Activated naive CD8-positive, alpha-beta T cell treated with anti-CD3 and anti-CD28 coated beads, Interleukin-2, amount 50 U/mL, for 16 hours (primary cell): ENCODE measurements around the gene TREM1.

ENCODE experiments used
- DNase-seq: peaks from one replicate; pipeline ENCODE4 v3.0.0-alpha.2; 2020; ENCODE audit warnings: low read depth, low spot score

The TREM1 gene

DNA sequence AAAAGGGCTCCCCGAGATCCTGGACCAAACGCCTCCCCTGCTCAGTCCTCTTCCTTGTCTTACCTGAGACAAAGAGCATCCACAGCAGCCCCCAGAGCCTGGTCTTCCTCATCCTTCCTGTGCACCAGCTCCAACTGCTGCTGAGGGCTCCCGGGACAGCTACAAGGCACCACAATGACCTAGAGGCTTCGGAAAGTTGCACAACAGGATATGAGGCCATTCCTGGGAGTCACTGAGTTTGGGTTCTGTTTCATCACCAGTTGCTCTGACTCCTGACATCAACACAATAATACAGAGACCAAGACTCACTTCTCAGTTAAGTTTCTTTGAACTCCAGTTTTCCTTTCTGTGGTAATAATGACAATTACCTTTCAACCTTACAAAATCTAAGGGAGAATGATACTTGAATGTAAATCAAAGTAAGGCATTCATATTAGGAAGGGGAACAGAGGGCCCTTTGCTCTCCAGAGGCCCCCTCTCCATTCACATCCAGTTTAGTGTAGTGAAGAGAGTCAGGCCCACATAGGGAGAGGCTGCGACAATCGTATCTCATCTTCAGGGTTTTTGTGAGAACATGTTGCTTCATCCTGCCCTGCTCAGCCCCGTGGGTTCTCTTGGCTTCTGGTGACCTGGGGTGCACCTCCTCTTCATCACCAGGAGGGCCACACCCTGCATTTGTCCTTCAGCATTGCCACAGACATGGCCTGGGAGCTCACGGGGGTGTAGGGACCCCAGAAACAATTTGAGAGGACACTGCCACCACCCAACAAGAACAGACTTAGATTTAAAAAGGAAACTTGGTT is at the start of gene TREM1:
Gene TREM1 (minus strand): TSS at position 139 of the 803 bp plus-strand sequence. CDS start 27 bp downstream, at position 112.
- DNase-seq, result no peak

DNA sequence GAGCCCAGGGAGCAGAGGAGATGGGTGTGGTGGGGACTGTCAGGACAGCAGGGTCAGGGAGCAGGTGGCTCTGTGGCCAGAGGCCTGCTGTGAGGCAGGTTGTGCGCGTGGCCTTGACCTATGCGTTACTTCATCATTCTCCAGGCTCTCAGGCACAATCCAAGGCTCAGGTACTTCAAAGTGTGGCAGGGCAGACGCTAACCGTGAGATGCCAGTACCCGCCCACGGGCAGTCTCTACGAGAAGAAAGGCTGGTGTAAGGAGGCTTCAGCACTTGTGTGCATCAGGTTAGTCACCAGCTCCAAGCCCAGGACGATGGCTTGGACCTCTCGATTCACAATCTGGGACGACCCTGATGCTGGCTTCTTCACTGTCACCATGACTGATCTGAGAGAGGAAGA is 49.5 kb upstream of the TREM1 start:
- DNase-seq, result no peak

DNA sequence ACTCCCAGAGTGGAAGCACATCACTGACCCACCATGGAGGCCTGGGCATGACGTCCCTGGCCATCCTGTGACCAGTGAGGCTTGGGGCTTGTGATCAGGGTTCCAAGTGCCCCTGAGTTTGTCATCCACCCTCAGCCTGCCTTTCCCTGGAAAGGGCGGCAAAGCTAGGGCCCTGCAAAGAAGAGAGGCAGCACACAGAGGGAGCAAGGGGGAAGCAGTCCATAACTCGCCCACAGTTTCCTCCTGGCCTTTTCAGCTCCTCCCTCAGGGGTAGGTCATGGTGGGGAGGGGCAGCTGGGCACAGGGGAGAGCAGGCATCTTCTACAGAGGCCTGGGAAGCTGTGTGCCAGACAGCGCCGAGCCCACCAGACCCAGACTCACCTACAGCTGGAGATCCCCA is 48.8 kb upstream of the TREM1 start, which contains the start of gene NCR2:
Gene NCR2 (plus strand): TSS at position 313 of the 400 bp plus-strand sequence. CDS start 269 bp downstream, outside the sequence.
- no peak for DNase-seq

DNA sequence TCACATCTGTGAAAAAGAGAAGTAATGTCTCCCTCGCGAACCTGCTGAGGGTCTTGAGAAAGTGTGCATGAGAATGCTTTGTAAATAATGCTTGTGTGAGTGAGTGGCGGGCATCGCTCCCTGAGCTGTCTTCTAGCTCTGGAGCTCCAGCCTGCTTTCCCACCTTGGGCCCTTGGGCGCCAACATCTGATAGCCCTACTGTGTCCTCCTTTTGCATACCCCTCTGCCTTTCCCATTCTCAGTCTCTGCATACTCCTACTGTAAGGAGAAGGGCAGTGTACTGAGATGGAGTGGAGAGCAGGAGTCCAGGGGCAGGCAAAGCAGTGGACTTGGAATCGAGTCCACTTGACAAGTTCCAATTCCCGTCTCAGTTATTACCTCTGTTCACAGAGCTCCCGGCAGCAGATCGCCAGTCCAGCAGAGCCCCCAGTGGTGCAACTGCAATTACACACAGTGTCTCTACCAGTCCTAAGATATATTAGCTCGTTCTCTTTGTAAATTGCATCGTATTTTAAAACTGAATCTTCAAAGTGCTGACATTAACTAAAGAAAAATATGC is 48.1 kb upstream of the TREM1 start:
- no peak for DNase-seq

DNA sequence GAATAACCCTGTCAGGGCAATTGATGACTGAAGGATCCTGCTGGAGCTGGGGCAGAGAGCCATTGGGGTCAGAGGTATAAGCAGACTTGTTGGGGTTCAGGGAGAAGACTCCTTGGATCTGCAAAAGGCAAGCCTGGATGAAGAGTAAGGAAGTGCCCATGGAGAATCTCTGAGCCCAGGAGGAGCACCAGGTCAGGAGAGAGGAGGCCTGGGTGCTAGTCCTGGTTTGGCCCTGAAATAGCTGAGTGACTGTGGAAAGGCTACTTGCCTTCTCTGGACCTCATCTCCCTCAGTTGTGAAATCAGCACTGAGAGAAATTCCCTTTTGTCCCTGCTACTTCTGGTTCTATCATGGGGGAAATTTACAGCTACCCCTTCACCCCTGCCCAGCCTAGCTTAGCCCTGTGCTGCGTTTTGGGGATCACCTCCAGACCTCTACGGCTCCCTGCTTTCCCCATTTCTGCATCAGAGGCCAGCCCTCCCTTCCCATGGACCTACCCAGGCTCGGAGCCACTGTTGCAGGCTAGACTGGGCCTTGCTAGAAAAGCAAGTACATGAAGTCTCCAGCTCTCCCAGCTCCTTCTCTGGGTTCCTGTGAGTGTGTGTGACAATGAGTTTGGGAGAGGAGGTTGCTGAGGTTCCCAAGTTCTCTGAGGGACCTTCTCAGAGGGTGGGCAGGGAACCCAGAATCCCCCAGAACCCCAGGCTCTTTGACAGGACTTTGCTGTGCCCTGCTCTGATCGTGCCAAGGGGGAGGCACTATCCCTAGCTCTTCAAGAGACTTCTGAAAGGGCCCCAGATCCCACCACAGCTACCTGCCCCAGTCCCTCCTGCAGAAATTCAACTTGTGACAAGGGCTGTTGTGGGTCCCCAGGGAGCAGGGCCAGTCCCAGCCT is 46.6 kb upstream of the TREM1 start:
- no peak for DNase-seq

DNA sequence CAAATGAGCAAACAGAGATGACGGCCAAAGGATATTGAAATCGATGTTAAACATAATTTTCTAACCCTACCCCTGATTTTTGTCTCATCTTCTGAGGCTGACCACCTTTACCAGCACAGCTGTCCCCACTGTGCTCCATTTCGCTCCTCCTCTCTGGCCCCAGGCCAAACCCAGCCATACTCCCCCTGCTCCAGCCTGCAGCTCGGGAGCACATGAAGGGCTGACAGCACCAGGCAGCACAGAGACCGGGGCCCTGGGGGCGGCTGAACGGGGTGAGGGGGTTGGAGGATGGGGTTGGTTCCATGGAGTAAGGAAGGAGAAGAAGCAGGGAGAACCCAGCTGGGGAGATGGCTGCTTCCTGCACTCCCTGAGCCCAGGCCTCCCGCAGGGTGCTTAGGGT is 45.8 kb upstream of the TREM1 start:
- no peak for DNase-seq

DNA sequence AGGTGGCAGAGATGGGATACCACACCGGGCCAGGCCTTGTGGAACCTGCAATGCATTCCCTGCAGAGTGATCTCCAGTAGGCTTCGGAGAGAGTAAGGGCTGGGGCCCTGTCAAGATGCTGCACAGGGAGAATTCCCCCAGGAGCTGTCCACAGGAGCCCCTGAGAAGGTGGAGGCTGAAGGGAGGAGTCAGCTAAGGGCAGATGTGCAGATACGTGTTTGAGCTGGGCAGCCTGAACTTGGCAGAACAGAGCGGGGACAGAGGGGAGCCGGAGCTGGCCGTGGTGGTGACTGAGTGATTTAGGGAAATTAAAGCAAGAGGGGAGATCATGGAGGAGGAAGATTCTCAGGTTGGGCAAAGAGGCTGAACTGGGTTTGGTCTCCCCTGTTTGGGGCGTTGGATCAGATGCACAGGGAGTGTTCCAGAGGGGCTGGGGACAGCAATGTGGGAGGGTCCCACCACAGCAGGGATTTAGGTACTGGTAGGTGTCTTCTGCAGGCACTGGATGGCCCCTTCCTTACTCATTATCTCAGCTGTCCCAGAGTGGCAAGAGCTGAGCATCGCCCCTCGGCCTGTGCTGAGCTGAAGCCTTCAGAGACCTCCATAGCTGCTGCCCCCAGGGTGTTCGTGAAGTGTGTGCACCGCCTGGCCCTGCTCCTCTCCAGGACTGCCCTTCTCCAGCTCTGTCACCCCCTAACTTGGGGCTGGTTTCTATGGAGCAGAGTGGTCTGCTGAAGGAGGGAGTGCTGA is 45.1 kb upstream of the TREM1 start:
- no peak for DNase-seq

DNA sequence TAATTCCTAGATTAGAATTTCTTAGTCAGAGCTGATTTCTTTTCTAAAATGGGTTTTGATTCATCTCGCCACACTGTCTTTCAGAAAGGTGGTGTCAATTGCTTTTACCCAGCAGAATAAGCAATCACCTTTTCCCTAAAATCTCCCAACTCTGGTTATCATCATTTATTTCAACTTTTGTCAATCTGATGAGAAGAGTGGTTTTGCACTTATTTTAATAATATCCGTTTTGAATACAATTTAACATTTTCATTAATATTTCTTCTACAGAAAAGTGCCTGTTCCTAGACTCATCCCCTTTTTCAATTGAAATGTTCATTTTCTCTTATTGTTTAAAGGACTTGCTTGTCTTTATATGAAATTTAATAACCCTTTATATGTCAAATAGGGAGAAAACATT is 40.7 kb upstream of the TREM1 start:
- DNase-seq, result no peak

DNA sequence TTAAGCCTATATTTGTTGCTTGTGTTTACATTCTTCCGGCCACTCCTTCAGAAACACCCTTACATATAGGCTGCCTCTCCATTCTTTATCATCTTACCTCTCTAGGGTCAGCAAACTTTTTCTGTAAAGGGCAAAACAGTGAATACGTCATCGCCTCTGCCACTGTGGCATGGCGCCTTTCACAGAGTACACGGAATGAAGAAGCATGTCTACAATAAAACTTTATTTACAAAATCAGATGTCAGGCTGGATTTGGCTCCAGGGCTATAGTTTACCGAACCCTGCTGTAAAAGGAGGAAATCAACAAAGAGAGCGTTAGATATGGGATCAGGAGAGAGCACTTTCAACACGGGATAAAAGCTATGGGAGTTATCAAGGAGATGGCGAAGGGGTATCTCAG is 39.6 kb upstream of the TREM1 start:
- no peak for DNase-seq

DNA sequence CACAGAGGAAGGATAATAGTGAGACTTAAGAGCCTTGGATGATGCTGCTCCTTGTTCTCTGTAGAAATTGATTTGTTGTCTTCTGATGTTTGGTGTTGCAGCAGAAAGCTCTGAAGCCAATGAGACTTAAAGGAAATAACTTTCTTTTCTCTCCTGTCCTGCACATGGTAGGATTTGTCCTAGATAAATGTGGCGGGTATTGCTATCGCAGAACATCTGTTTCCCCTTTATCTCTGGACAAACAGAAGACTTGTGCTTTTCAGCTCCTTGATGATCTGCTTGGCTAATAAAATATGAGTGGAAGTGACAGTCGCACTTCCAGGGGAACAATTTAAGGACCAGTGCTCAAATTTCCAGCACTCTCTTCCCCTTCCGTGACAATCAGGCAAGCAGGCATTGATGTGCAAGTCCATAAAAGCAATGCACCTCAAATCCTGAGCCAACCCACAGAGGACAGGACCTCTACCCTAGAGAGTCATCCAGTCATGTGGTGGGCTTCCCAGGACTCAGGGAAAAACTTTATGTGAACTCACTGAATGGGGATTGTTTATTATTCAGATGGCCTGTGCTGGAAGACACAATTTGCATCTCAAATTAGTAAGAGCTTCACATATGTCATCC is 39.1 kb upstream of the TREM1 start:
- DNase-seq, result no peak

DNA sequence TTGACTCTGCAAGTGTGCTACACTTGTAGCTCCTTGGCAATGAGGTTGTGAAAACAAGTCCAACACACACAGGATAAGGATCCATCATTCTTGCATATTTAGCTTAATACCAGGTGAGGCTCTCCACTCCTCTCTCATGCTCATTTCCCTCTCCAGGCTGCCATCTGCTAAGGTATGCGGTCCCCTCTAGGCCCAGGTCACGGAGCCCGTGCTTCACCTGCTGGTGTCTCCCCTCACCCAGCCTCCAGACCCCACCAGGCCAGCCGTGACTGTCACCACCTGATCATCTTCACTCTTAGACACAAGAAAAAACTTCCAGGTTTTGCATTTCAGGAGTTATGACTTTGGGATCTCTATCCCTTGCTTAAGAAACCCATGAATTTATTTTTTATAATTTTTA is 34.7 kb upstream of the TREM1 start:
- DNase-seq, result no peak

DNA sequence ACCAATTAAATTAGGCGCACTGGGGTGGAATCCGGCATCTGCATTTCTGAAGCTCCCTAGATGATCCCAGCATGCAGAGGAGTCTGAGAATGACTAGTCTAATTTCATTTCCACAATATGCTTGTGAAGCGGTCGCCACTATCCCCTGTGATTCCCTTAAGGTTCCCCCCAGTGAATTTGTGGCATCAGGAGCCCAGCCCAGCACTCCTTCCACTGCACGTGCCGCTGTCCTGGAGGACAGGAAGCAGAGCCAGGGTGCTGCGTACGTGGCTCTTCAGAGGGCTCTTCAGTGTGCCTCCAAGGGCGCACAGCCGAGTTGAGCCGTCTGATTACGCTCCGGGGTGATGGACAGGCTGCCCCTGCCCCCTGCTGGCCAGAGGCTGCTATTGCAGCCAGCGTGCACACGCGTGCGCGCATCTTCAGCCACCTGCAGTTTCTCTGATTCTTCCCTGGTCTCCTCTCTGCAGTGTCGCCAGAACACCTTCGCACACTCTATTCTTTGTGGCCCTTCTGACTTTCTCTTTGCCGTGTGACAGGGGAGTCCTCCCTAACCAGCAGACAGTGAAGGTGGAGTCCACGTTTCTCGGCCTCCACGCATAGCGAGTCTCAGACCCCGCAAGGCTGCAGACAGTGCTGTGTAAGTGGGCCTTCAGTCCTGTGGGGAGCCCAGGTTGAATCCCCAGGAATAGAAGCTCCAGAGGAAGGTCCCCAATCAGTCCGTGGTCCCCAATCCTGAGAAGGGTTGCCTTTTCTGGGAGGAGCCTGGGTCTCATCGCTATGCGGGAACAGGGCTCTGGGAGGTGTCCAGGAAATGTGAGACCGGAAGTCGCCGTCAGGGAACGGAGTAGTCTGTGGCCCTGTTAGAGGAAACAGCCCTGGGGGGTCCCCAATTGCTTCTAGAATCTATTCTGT is 32.4 kb upstream of the TREM1 start:
- DNase-seq, result peak; percentile 68

DNA sequence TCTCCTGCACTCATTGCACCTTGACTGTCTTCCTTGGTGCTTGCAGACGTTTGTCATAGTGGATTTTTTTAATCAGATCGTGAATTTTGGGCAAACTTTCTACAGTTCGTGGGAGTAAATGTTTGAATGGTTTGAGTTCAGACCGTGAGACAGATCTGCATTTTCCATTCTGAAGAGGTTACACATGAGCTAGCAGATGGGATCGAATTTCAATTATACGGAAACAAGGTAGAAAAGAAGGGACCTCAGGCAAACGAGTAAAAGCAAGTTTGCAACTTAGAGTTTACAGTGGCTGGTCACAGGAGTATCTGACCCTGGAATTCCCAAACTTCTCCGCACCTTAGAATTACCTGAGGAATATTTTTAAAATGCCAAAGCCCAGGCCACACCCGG is 31.8 kb upstream of the TREM1 start:
- no peak for DNase-seq

DNA sequence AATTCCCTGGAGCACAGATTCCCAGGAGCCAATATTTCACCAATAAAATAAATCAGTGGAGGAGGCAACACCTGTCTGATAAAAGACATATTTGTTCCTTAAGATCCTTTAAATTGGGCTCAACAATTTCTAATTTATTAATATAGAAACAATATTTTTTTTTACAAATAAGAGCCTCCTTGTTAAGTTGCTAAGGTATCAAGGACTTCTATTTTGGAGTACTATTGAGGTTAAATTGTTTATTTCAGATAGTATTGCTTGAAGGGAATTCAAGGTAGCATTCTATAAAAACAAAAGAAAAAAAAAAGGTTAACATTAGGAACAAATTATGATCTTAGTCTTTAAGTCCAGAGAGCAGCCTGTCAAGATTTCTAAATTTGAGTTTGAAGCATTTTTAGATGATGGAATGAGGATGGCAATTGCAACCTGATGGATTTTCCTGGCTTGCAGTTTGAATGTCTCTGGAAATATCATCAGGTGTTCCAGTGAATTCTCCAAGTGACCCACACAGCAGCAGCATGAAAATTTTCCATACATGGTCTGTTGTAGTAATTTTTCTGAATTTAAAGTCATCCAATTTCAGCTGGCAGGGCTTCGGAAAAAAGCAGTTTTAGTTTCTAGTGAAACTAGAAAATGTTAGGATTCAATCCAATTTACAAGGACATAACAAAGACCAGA is 29.6 kb upstream of the TREM1 start:
- DNase-seq, result no peak

DNA sequence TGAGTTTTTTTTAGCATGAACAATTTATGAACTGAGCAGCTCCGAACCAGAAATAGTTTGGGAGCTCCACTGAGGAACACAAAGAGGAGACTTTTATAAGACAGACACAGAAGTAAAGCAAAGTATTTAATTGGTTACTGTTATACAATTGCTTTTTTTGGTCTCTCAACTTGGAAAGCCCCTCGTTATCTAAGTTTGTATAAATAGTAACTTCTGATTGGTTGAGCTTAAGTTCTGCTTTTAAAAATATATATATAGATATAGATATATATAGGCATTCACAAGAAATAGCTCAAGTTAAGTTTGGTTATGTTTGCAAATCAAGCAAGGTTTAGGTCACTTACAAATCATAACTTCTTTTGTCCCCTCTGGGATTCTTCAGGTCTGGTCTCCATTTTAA is 28.7 kb upstream of the TREM1 start:
- no peak for DNase-seq

DNA sequence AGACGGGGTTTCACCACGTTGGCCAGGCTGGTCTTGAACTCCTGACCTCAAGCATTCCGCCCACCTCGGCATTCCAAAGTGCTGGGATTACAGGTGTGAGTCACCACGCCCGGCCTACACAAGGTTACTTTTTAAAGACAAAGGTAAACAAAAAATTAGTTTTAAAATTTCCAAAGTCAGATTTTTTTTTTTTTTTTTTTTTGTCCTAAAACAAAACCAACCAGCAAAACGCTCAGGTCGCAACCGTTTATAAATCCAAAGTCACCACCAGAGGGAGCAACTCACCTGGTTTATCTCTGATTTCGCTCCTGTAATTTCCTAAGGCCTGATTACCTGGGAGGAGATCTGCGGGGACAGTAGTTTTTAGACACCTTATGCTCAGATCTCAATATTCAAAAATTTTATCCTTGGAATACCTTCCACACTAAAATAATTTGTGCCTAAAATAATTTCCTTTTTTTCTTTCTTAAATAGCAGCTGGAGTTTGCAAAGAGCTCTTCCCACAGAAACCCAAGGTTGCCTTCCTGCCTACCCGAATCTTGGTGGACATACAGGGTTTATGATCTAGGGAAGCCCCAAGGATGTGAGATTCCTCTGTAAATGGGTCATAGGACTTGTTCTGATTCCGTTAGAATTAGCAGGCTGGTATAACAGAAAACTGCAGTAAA is 19.8 kb upstream of the TREM1 start:
- peak; percentile 14 for DNase-seq

DNA sequence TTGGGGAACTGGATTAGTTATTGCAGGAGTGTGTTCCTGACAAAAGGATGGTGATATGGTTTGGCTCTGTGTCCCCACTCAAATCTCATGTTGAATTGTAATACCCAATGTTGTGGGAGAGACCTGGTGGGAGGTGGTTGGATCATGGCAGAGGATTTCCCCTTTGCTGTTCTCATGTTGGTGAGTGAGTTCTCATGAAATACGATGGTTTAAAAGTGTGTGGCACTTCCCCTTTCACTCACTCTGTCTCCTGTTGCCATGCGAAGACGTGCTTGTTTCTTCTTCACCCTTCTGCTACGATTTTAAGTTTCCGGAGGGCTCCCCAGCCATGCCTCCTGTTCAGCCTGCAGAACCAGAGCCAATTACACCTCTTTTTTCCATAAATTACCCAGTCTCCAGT is 16.2 kb upstream of the TREM1 start:
- no peak for DNase-seq

DNA sequence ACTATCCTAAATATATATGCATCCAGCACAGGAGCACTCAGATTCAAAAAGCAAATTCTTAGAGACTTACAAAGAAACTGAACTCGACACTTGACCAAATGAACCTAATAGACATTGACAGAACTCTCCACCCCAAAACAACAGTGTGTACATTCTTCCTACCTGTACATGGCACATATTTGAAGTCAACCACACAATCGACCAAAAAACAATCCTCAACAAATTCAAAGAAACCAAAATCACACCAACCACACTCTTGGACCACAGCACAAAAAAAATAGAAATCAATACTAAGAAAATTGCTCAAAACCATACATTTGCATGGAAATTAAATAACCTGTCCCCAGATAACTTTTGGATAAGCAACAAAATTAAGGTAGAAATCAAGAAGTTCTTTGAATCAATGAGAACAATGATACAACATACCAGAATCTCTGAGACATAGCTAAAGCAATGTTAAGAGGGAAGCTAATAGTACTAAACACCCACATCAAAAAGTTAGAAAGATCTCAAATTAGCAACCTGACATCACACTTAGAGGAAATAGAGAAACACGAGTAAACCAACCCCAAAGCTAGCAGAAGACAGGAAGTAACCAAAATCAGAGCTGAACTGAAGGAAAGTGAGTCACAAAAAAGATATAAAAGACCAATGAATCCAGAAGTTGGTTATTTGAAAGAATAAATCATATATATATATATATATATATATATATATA is 12.5 kb upstream of the TREM1 start:
- no peak for DNase-seq
